K562 (cell line): ENCODE results near the gene ARHGAP35.

Experiments
- TAF15 ChIP-seq: fragments of 200-400 bp; formaldehyde crosslinking; IDR thresholded peaks from 2 replicates; pipeline ENCODE4 v1.6.1; 2017; ENCODE audit warnings: mild to moderate bottlenecking, low read depth, low read length, moderate library complexity
- ZC3H8 ChIP-seq: fragments of 450-650 bp; IDR thresholded peaks from 2 replicates; pipeline ENCODE4 v1.6.1; 2017
- ZNF274 ChIP-seq: IDR thresholded peaks from 2 replicates; pipeline ENCODE4 v1.6.1; 2011; ENCODE audit warnings: low read depth, mild to moderate bottlenecking, low read length, moderate library complexity, borderline replicate concordance
- TF ChIP-seq, protein P1 (sequence below), 3 experiments: IDR thresholded peaks in 2 of 3; conservative IDR thresholded peaks in 1 of 3; 2 replicates each; pipeline ENCODE4 v1.5.1; 2011 to 2012; ENCODE audit warnings: low read length in 3 of 3, mild to moderate bottlenecking in 3 of 3, control low read depth in 2 of 3, improper control_type of control experiment in 1 of 3, inconsistent platforms in 1 of 3, low read depth in 1 of 3, mixed read lengths in 1 of 3, moderate library complexity in 1 of 3; ENCODE audit not compliant: insufficient read depth in 2 of 3
- TF ChIP-seq, protein P2 (sequence below): fragments of 450-650 bp; formaldehyde crosslinking; IDR thresholded peaks from 2 replicates; pipeline ENCODE4 v1.4.0; 2022; ENCODE audit warnings: mild to moderate bottlenecking, moderate library complexity

DNA sequence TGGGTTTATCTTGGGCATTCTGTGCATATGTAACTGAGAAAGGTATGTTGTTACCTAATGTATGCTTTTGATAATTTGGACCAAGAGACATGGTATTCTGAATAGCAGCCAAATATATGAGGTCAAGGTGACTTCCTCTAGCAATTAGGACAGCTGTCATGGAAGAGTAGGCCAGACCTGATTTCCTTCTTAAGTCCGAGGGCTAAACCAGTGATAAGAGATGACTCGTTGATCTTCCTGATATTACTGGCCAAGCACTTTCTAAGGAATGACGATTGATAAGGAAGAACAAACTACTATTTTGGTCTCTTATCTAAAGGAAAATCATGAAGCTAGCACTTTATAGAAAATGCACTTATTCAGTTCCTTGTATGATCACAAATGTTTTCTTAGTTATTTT lies 42.7 kb downstream of the ARHGAP35 start:
- TF ChIP-seq, protein P1, sequence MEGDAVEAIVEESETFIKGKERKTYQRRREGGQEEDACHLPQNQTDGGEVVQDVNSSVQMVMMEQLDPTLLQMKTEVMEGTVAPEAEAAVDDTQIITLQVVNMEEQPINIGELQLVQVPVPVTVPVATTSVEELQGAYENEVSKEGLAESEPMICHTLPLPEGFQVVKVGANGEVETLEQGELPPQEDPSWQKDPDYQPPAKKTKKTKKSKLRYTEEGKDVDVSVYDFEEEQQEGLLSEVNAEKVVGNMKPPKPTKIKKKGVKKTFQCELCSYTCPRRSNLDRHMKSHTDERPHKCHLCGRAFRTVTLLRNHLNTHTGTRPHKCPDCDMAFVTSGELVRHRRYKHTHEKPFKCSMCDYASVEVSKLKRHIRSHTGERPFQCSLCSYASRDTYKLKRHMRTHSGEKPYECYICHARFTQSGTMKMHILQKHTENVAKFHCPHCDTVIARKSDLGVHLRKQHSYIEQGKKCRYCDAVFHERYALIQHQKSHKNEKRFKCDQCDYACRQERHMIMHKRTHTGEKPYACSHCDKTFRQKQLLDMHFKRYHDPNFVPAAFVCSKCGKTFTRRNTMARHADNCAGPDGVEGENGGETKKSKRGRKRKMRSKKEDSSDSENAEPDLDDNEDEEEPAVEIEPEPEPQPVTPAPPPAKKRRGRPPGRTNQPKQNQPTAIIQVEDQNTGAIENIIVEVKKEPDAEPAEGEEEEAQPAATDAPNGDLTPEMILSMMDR (IDR thresholded peaks at IDR 0.05 in 2 of 3, conservative IDR thresholded peaks at IDR 0.05 in 1 of 3; ENCODE audit: insufficient read depth in 2 of 3, low read depth in 1 of 3, low read length in 3 of 3) = no peak
- TF ChIP-seq ZC3H8 (no peak), ZNF274 (no peak), TAF15 (no peak)
- TF ChIP-seq, protein P2, sequence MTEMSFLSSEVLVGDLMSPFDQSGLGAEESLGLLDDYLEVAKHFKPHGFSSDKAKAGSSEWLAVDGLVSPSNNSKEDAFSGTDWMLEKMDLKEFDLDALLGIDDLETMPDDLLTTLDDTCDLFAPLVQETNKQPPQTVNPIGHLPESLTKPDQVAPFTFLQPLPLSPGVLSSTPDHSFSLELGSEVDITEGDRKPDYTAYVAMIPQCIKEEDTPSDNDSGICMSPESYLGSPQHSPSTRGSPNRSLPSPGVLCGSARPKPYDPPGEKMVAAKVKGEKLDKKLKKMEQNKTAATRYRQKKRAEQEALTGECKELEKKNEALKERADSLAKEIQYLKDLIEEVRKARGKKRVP (CRISPR knock-in tag) = no peak
